HG03469 (cell line): Measurements from ENCODE around the gene AARS2.

ENCODE experiments used
- ATAC-seq: cut with Tn5 transposase; IDR thresholded peaks from one replicate; pipeline ENCODE4 v1.9.1; 2021; ENCODE audit warnings: mild to moderate bottlenecking, moderate library complexity, moderate number of reproducible peaks; ENCODE audit not compliant: unreplicated experiment

The AARS2 gene

GRCh38 chr6:44301782-44302564 lies 11.2 kb downstream of the AARS2 start:
- no peak for ATAC-seq

GRCh38 chr6:44301106-44301505 lies 12.0 kb downstream of the AARS2 start:
- ATAC-seq = no peak

GRCh38 chr6:44300292-44300823 lies 12.8 kb downstream of the AARS2 start:
- no peak for ATAC-seq

- no peak for ATAC-seq
These were observed 14.3 kb downstream of the AARS2 start for GRCh38 chr6:44298864-44299263.

GRCh38 chr6:44298055-44298803 lies 14.9 kb downstream of the AARS2 start:
- no peak for ATAC-seq

- ATAC-seq = no peak
These were observed 15.8 kb downstream of the AARS2 start for GRCh38 chr6:44297063-44298038.

GRCh38 chr6:44294832-44295791 lies 18.0 kb downstream of the AARS2 start:
- no peak for ATAC-seq

GRCh38 chr6:44292661-44293365 lies 20.3 kb downstream of the AARS2 start:
- no peak for ATAC-seq

- no peak for ATAC-seq
These were observed 21.3 kb downstream of the AARS2 start for GRCh38 chr6:44291841-44292240.

GRCh38 chr6:44289726-44290260 lies 23.4 kb downstream of the AARS2 start:
- ATAC-seq = no peak

GRCh38 chr6:44286747-44287146 lies 26.4 kb downstream of the AARS2 start:
- no peak for ATAC-seq

GRCh38 chr6:44286285-44286565 lies 26.9 kb downstream of the AARS2 start:
- ATAC-seq = no peak

GRCh38 chr6:44285552-44286284 lies 27.4 kb downstream of the AARS2 start:
- no peak for ATAC-seq

- ATAC-seq = no peak
These were observed 28.3 kb downstream of the AARS2 start for GRCh38 chr6:44284867-44285266.

- no peak for ATAC-seq
These were observed 29.0 kb downstream of the AARS2 start for GRCh38 chr6:44284121-44284520.

GRCh38 chr6:44278774-44279697 lies 34.1 kb downstream of the AARS2 start:
- ATAC-seq = no peak

- ATAC-seq = no peak
These were observed 34.8 kb downstream of the AARS2 start for GRCh38 chr6:44278315-44278714.
